H1 (cell line): ENCODE results near the gene ZNF582. TPM values are rescaled to one million over a fixed set of nuclear protein-coding genes. Genes with fewer than 3 reads are reported as not detected.
A peak's percentile ranks its signal among the peaks of the same experiment; 100 is the strongest.

Experiments used
- CEBPB ChIP-seq: IDR thresholded peaks from 2 replicates; pipeline ENCODE4 v1.6.1; 2012; ENCODE audit warnings: low read depth, low read length
- CHD1 ChIP-seq: IDR thresholded peaks from 2 replicates; pipeline ENCODE4 v1.6.1; 2012; ENCODE audit warnings: low read depth, low read length, improper control_type of control experiment
- CHD7 ChIP-seq: fragments of 300-600 bp; sonication (generic); IDR thresholded peaks from 2 replicates; pipeline ENCODE4 v1.7.1; 2012; ENCODE audit warnings: low read length, moderate library complexity, mild to moderate bottlenecking, inconsistent platforms; ENCODE audit not compliant: insufficient replicate concordance
- CREB1 ChIP-seq: IDR thresholded peaks from 2 replicates; pipeline ENCODE4 v1.6.1; 2012; ENCODE audit warnings: inconsistent platforms
- HDAC6 ChIP-seq: IDR thresholded peaks from one replicate; pipeline ENCODE4 v1.7.1; 2012; ENCODE audit warnings: low read depth, mild to moderate bottlenecking, inconsistent platforms, low read length, moderate library complexity
- JUND ChIP-seq: IDR thresholded peaks from 2 replicates; pipeline ENCODE4 v1.6.1; 2011; ENCODE audit warnings: mild to moderate bottlenecking, improper control_type of control experiment, low read length
- KDM1A ChIP-seq: fragments of 200-600, 300-600 bp; sonication (generic); IDR thresholded peaks from 2 replicates; pipeline ENCODE4 v1.7.1; 2016; ENCODE audit warnings: mild to moderate bottlenecking, low read length, borderline replicate concordance
- NRF1 ChIP-seq: IDR thresholded peaks from 2 replicates; pipeline ENCODE4 v1.6.1; 2011; ENCODE audit warnings: mild to moderate bottlenecking, low read depth, low read length, improper control_type of control experiment
- POLR2AphosphoS5 ChIP-seq: IDR thresholded peaks from 2 replicates; pipeline ENCODE4 v1.6.1; 2011; ENCODE audit warnings: low read depth, low read length
- SIX5 ChIP-seq: IDR thresholded peaks from 2 replicates; pipeline ENCODE4 v1.6.1; 2011; ENCODE audit warnings: mild to moderate bottlenecking, low read depth, low read length
- polyA plus RNA-seq, 7 experiments: library from polyadenylated mRNA; depleted of rRNA in 3 of 7; stranded (reverse) in 5 of 7; unstranded in 2 of 7; fragments of >200 nt in 5 of 7; fragments of 200-250 nt in 2 of 7; gene quantifications; 1 replicate in 5 of 7; 2 replicates in 1 of 7; 4 replicates in 1 of 7; pipeline versions ENCODE4 v1.2.1 to v1.2.3, GENCODE V29; 2011 to 2013; ENCODE audit warnings: missing spikeins in 2 of 7, mixed read lengths in 2 of 7
- total RNA-seq: library from RNA; stranded (reverse); fragmentation: NEBNext Ultra II Directional; extraction: Animal tissue kit (Norgen Biotek cat#: 25700); gene quantifications from 2 replicates; pipeline ENCODE4 v1.2.1, GENCODE V29; 2021

ZNF582 gene
- total and polyA plus RNA-seq, 2 of the 8 experiments (the other 6 are each of a cell fraction or from before 2014, with no cell fraction given), result 3.8 to 5.8 TPM

GRCh38 chr19:56393119-56394012 is at the start of gene ZNF582 (continued):
- TF ChIP-seq JUND (no peak), CHD7 (no peak), SIX5 (peak; percentile 87), CHD1 (no peak), POLR2AphosphoS5 (peak; percentile 94), CREB1 (peak; percentile 51; the same call in 1 of the 2 replicates), HDAC6 (no peak), KDM1A (peak; percentile 63; the same call in 1 of the 2 replicates), CEBPB (0 out of 2 replicates have a peak, but pooled peaks have one; percentile 49), NRF1 (peak; percentile 50)
